Bone marrow (tissue), 2 donors: ENCODE data around the gene PCDHGA8.

ENCODE experiments used
- DNase-seq, 2 donors: peaks; one replicate each; lab custom pipeline; 2025; lab: John Stamatoyannopoulos, UW

Gene PCDHGA8

DNA sequence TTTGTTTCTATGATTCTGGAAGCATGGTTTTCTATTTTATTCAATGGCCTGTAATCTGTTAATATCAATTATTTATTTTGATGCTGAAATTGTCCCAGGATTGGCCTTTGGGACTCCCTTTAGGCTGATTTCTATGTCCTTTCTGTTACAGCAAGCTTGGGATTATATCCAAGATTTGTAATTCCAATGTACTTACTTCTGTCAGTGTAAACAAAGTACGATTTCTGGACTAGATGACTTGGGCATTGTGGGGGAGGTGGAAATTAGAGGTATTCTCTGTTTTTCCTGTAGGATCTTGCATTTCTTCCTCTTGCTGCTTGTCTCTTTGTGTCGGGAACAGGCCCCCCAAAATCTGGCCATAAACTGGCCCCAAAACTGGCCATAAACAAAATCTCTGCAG, 41.6 kb downstream of the PCDHGA8 start:
- DNase-seq: no peak

DNA sequence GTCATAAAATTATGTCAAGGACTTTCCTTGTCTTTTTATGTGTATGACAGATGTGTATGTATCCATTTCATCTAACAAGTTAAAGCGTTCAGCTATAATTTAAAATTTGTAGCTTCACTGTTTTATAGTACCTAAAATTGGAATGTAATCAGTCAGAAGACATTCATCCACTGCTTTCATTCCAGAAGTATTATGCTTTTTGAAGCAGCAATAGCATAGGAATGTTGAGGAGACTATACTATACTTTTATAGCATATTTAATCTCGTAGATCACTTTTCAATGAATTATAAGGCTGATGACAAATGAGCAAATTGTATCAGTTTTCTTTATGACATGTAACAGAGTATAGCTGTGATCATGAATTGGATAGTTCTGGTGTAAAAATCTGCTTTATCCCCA, 44.8 kb downstream of the PCDHGA8 start:
- DNase-seq: no peak

DNA sequence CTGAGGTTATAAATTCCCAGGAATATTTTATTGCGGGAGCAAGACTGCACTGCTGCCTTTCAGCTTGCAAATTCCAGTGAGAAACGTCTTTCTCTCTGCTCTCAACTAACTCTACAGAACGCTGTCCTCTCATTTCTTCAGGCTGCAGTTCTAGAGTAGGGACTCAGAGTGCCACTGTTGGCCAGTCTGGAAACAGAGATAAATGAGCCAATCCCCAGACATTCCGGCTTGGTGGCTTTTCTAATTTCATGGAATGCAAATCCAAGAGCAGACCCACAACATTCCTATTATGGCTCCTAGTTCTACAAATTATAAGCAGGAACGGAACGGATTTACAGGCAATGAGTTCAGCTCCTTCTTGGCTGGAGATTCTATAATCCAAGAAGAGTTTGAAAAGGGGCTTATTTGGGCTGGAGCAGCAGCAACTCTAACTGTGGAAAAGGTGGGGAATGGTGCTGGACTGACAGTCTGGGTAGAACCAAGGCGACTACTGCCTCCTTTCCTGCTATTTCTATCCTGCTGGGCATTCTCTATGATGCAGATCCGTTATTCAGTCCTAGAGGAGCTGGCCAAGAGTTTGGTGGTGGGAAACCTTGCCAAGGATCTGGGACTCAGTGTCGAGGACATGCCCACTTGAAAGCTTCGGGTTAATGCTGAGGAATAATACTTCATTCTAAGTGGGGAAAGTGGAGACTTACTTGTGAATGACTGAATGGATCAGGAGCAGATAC, 47.1 kb downstream of the PCDHGA8 start:
- no peak for DNase-seq

DNA sequence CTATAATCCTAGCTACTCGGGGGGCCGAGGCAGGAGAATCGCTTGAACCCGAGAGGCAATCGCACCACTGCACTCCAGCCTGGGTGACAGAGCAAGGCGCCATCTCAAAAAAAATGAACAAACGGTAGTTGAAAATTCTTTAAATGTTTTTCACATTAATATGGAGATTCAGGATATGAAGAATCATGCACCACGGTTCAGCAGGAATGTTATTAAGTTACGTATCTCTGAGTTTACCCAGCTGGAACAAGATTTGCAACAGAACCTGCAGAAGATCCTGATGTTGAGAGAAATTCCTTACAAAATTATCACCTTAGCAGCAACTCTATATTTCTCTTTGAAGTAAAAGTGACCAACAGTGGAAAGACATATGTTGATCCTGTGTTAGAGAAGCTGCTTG, 47.9 kb downstream of the PCDHGA8 start:
- no peak for DNase-seq

DNA sequence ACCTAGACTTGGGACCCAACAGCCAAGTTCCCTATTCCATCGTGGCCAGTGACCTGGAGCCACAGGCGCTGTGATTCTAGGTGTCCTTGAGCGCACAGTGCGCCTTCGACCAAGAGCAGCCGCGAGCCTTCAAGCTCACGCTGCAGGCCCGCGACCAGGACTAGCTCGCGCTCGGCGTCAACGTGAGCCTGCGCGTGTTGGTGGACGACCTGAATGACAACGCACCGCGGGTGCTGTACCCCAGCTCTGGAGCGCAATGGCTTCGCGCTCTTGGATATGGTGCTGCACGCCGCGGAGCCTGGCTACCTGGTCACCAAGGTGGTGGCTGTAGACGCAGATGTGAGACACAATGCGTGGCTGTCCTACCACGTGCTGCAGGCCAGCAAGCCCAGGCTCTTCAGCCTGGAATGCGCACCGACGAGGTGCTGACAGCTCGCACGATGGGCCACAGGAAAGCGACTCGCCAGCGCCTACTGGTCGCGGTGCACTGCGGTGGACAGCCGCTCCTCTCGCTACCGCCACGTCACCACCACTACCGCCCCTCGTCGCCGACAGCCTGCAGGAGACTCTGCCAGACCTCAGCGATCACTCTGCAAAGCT, 49.2 kb downstream of the PCDHGA8 start:
- no peak for DNase-seq
